CD4-positive, alpha-beta T cell treated with Interleukin-21 for 1 hour (primary cell): ENCODE results near the gene SPATA46.

ENCODE experiments used
- DNase-seq: peaks from one replicate; pipeline ENCODE4 v3.0.0-alpha.2; 2020

SPATA46 gene

DNA sequence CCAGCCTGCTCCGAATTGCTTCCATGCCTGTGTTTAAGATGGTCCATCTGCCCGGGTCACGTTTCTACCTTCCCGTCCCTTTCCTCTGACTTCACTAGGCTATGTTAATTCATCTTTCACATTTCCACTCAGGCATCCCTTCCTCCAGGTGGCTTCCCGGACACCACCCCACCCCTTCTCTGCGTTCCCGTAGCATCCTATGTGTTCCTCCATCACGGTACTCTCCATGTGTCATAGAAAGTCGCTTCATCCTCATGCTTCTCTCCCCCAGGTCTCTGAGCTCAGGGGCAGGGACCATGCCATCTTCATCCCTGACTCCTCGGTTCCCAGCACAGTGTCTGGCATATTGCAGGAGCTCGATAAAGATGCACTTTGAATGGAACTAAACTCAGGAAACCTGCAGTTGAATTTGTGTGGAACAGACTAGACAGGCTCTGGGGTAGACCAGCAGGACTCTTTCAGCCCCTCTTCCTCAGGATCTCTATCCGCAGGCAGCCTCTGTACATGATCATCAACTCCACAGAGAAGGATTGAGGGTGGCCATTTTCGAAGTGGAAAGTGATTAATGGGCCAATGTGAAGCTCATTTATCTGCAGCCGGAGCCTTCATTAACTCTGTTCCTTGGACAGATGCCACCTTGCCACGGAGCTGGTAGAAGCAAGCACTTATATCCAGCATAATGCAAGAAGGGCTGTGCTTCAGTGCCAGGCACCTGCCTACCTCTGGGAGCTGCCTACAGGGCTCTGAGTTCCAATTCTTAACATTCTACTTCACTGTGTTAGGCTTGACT is 13.9 kb upstream of the SPATA46 start:
- no peak for DNase-seq

DNA sequence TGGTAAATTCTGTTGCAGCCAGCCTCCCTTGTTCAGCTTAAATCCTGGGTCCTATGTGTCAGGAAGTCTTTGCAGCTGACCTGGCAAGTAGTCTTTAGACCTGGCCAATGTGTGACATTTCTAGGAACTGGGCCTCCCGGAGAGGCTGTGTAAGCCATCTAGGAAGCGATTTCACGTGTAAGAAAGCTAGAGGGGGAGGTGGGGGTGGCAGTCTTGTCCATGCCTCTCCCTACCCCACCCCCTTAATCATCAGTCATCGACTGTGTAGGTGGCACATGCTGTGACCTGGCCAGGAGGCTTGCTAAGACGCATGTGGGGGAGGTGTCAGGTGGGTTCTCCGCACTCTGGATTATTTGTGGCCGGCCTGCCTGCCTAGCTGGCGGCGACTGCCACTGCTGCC is 13.3 kb upstream of the SPATA46 start:
- DNase-seq: no peak

DNA sequence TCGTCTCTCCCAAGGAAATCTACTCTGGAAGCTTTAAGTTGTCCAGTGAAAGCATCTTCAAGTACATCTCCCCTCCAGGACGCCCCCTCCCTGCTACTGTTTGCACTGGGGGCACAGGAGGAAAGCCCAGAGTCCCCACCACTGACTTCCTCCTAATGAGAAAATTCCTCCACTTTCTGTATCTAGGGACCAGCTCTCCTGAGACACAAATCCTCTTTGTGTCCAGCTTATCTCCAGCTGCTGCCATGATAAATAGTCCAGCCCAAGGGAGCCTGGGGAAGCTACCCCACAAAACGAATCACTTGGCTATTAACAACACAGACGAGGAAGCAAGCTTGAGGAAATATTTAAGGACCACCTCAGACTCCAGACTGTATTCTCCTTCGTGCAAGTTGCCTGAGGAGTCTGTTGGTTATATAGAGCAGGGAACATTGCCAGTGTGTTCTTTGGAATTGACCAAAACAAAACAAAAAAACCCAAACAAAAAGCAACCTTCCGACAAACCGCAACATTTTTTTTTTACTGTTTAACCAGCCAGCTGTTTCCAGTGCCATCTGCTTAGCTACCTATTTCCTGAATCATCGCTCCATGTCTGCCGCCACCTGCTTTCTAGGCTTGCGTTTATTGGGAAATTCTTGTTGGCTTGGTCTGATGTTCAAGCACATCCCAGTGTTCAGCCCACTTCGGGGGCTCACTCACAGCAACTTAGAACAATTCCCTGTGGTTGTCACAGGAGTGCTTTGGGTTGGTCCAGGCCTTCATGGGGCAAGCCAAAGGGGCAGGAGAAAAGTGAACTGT is 12.6 kb upstream of the SPATA46 start:
- DNase-seq: no peak

DNA sequence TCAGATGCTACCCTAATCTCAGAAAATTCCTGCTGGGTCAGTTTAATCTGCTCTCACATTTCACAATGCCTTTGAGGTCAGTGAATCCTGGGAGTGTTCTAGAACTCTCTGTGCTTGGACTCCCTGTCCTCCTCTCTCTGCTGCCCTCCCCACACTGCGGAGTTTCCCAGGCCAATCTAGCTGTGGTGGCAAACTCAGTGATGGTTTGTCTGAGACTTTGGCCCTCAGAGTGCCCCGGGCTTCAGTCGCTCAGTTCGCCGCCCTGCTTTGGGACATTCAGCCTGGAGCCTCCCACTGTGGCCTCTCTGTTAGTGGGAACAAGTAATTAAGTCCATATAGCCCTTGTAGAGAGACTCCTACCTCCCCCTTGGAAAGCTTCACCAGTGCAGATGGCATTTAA is 12.0 kb upstream of the SPATA46 start:
- no peak for DNase-seq

DNA sequence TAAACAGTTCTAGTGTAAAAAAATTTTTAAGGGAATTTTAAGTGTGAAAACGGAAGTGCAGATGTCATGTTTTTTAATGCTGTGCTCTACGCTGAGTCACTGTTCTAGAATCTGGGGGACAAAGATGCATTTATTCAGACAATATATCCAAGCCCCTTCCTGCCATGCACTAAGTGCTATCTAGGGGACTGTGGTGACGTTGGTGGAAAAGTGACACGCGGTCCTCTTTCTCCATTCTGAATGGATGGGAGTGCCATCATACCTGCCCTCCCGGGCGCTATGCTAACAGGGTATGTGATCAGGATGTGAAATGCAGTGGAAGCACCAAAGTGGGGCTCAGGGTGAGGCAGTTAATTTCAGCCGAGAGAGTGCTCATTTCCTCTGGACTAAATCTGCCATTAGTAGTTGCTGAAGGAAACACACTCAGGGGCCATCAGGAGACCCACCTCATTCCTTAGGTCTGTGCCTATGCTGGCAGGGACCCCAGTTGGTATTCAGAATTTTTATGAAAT is 11.5 kb upstream of the SPATA46 start:
- DNase-seq: no peak

DNA sequence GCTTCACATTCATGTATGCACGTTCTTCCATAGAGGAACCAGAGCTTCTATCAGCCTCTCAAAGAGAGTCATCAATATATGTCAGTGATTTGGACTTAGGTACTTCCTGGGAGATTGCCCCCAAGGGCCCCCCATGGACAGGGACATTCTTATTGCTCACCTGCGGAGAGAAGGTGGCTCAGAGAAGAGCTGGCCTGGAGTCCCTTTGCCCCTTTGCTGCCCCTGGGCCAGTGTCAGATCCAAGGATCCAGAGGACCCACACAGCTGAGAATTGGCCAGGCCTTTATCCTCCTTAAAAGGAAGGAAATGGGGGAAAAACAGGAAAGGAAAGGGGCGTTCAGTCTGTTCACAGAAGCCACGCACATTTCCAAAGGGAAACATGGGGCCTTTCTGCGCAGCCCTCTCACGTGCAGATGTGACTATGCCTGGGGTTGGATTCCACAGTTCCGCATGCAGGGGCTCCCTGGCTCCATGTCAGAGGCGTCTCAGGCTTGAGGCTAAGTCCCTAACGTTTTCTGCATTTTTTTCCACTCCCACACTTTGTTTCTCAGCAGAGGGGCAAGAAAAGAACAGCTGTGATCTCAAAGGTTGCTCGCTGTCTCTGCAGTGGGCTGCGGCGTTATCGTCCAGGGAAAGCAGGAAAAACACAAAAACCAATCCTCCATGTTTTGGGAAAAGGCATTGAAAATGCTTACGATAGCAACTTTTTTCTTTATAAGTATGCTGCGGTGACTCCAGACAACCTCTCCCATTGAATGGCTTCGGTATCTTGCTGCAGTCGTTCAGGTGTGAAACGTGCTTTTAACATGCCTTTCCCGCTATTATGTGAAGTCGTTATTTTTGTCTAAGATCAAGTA is 10.8 kb upstream of the SPATA46 start:
- no peak for DNase-seq

DNA sequence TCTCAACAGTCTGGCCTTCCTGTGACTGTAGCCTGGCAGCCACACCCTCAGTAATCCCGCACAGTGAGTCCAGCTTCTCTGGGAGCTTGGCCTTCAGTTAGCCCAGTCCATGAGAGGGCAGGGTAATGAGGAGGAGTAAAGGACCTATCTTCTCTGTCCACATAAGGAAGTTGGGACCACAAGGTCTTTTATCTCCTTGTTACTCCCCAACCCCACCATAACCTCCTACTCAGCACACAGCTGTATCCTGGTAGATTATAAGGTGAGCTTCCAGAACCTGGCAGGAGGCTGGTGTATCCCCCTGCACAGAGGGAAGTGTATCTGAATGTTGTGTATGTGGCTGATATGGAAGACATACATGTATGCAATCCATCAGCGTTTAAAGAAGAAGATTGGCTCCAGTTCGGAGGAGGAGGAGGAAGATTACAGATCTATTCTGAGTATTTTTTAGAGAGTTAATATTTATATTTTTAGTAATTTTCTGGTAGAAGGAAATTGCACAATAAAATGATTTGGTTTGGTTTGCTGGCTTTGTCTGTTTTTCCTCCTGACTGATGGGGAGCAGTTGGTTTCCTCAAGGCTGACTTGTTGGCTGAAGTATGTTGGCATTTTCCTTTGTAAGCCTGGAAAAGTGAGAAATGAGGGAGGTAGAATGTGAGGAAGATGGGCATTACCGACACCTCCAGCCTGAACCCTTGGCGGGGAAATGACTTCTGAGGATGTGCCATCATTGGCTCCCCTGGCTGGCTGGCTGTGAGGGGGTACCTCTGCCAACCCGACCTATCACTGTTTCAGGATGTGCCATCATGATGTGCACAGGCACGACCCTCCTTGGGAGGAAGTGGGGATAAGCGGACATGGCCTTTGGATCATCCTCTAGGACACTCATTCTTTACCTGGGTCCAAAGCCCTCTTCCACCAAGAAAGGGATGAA is 9.9 kb upstream of the SPATA46 start:
- DNase-seq: no peak

DNA sequence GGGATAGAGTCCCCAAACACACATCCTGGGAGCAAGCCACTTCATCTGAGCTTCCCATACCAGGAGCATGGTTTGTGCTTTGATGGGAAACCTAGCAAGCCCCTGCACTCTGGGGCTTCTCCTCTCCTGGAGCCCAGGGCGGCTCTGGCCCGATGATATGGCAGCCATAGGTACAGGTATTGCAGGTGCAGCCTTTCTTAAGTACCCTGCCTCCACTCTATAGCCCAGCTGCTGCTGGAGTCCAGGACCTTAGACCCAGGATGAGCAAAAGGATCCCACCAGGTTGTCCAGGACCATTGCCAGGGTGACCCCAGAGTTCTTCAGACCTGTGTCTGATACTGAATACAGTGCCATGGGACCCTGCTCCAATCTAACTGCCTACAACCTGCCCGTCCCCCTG is 9.0 kb upstream of the SPATA46 start:
- no peak for DNase-seq

DNA sequence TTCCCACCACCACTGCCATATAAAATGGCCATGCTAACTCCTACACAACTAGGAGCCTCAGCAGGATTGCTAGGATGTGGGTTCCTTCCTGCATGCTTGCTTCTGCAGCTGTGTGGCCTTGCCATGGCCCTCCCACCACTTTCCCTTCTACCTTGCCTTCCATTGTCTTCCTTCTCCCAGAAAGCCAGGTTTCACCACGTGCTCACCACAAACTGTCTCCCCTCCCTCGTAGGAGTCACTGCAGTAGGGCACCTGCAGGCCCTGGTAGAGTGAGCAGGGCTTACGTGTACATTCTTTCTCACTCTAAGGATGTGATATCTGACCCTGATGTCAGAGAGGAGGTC is 8.6 kb upstream of the SPATA46 start:
- no peak for DNase-seq

DNA sequence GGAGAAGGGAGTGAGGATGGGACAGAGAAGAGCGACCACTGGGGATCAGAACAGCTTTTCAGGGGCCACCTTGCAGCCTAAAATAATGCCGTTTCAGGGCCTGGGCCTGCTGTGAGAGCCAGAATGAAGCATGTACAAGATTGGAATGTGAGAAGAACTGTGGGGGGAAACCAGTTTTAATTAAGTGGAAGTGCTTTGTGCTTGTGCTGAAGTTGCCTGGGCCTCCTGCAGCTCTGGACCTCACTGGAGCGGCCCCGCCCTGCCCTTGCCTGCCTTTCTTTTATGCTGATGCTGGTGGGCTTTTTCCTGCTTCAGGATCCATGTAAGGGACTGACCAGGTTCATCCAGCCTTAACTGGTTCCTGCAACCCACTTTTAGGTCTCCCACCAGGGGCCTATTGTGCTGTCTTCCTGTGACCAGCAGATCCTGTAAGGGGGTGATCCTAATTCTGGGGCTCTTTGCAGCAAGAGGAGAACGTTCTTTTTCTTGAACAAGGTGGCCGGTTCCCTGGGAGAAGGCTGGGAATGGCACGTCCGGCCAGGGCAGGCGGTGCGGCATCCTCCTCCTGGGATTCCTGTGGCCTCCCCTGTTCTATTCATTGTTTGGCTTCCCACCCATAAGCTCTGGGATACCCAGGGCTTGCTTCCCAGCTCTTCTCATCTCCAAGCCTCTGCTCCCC is 8.1 kb upstream of the SPATA46 start:
- DNase-seq: no peak

DNA sequence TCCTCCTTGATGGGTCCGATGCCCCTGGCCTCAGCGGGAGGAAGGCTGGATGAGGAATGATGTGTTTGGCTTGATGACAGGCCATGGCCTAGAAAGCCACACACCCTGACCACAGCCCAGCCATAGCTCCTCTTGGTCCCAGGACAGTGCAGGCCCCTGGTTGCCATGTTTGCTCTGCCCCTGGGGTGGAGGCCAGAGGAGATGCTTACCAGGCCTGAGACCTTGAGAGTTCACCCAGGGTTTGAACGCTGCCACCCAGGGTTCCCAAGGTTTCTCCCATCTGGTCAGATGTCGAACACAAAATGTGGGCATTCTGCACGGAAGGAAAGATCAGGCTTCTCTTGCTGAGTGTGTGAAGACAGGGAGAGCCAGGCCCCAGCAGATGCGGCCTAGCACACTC is 7.5 kb upstream of the SPATA46 start:
- DNase-seq: no peak

DNA sequence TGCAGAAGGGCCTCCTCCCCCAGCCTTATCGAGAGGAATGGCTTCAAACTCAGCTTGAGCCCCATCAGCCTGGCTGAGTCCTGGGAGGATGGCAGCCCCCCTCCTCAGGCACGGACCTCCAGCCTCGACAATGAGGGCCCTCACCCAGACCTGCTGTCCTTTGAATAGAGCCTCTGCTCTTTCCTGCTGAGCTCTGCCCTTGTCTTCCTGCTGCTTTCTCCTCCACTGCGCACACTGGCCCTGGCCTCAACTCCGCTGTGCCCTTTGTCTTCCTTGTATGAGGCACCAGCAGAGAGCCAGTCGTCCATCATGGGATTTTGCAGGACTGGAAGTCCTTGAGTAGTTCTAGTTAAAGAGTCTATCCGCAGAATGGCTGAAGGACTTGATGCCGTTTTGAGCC is 6.9 kb upstream of the SPATA46 start:
- DNase-seq: no peak

DNA sequence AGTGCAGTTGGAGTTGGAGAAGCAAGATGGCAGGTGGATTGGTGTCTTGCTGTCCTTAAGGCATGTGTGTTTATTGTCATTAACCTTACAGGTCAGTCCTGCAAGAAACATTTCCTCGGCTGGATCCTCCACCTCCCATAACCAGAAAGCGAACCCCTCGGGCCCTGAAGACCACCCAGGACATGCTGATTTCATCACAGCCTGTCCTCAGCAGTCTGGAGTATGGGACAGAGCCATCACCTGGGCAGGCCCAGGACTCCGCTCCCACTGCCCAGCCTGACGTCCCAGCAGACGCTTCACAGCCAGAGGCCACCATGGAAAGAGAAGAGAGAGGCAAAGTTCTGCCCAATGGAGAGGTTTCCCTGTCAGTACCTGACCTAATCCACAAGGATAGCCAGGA is 6.4 kb upstream of the SPATA46 start:
- no peak for DNase-seq

DNA sequence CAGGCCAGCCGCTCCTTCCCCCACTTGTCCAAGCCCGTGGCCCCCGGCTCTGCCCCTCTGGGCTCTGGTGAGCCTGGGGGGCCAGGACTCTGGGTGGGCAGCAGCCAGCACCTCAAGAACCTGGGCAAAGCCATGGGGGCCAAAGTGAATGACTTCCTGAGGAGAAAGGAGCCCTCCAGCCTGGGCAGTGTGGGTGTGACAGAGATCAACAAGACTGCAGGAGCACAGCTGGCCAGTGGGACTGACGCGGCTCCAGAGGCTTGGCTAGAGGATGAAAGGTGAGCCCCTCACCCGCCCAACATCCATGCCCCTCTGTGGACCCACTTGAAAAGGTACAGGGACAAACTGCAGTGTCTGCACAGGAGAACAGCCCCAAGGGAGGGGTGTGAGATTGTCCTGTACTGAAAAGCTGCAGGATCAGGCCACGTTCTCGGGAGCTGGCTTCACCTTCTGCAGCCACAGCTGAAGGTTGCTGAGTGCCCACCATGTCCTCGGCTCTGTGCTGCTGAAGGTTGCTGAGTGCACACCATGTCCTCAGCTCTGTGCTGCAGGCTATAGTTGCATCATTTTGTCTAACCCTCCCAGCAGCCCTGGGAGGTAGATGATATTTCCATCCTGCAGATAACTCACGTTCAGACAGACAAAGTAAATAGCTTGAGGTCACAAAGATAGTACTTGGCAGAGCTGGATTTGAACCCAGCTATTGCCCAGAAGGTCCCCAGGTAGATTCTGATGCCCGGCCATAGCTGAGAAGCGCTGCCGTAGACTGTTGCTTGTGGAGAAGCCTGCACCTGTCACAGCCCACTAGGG is 5.5 kb upstream of the SPATA46 start:
- DNase-seq: no peak

DNA sequence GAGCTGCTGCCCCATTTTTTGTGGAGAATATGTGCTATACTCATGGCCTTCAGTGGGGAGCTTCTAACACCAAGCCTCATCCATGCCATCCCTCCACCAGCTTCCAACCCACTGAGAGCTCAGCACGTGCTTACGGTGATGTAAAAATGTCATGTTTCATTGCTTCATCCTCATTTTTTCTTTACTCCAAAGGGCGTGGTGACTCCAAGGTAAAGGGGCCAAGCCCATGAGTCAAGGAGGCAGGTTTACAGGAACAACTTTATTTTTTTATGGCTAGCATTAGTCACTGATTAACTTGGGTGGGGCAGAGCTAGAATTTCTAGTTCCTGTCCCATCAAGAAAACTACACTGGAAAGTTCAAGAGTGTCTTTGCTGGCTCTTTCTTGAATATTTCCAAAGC is 4.7 kb upstream of the SPATA46 start, which contains the start of gene C1orf226:
Gene C1orf226 (plus strand): TSS at position 346 of the 400 bp plus-strand sequence. CDS start 174 bp downstream, outside the sequence.
- DNase-seq: no peak

DNA sequence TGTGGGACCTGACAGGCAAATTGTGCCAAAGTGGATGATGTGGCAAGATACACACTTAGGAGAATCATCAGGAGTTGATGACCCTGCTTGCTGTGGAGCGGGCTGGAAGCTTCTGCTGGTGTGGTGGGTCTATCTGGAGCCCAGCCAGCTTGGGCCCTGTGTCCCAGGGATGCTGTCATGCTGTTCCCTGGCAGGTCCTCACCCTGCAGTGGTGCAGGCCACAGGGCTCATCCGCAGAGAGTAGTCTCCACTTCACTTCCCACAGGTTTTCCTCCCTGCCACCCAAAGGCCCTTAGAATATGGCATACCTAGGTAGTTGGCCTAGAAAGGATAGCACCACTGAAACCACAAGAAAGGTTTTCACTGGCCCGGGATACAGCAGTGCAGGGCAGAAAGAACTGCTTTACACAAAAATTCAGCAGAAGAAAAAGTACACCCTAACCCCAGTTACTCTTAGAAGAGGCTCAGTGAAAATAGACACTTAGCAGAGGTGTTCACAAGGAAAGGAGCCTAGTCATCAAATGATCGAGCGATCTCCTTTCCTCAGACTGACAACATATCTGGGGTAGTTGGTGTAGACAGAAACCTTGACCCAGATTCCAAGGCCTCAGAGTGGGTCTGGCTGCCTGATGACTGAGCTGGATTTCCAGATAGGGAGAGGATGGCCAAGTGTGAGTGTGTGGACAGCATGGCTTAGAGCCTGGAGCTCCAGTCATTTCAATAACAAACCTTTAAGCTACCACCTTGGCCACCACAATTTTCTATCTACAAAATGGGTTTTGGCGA is 3.6 kb upstream of the SPATA46 start:
- DNase-seq: no peak

DNA sequence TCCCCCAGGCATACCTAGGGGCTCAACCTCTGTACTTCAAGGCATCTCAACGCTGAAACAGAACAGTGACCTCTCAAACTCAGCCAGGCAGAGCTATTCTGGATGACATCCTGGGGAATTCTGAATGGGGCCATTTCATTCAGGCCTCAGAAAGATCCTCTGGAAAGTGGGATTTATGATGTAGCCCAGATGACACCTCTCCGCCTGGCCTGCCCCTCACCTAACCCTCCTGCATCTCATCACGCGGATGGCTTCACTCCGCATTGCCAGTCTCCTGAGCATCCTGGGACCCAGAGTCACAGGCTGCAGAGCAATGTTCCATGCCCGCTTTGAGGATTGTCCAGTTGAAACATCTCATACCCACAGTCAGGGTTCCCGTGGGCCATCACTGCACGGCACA is 1.2 kb downstream of the SPATA46 start:
- no peak for DNase-seq

DNA sequence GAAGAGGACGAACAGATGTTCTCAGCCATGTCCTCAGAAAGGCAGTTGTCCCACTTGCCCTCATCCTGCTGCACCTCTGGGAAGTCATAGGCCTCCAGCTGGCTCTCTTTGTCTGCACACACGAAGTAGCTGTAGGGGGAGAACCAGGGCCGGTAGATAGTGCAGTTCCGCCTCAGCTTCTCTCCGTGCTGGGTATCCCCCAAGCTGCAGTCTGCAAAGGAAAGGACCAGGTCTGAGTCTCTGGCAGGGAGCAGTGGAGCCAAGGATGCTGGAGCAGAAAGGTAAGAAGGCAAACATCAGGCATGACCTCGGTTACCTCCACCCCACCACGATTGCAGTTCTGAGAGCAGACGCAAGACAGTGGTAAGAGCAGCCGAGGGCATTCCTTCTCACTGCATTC is 2.2 kb downstream of the SPATA46 start:
- DNase-seq: no peak

DNA sequence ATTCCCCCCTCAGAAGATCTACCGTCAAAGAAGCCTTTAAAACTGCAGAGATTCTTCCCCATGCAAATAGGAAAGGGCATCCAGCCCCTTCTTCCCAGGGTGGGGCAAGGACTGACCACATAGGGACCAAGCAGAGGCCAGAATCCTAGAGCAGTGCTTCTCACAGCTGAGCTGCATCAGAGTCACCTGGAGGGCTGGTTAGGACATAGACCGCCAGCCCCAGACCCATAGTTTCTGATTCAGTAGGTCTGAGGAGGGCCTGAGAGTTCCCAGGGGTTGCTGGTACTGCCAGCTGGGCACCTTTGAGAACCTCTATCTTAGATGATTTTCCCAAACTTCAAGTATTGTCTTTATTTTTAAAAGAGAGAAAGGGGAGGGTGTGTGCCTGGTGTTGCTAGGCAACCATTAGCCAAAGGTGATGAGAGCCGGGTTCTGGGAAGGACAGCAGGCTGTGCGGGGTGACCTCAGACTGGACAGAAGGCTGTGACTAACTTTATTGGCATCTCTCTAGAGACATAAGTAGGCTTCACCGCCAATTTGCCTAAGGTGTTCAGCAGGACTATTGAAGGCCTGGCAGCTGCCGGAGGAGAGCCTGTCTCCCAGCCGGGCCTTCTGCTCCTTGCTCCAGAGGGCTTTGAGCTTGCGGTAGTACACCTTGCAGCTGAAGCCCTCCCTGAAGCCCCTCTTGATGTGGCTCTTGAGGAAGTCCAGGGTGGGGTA is 3.0 kb downstream of the SPATA46 start:
- no peak for DNase-seq
